ENCODE results near the gene PNKD. TPM values are rescaled to one million over a fixed set of nuclear protein-coding genes. Genes with fewer than 3 reads are reported as not detected.

The PNKD gene
- total and polyA plus RNA-seq, 2 donors from 2014 or later = 90.6 to 244 TPM

GRCh38 chr2:218228366-218229090 lies 41.8 kb upstream of the PNKD start:
- H3K9ac ChIP-seq (ENCODE audit: low read length in 3 of 3) = no peak overlapping the region
- H3K4me1 ChIP-seq (ENCODE audit: control insufficient read depth in 2 of 3, insufficient read depth in 2 of 3, low read depth in 1 of 3, low read length in 3 of 3) = peaks cover 0 to 18% (median 12%) of the 10 kb centered on the region in 3 donors
- no peak overlapping the region for H3K4me3 ChIP-seq (ENCODE audit: low read length in 3 of 3)
- FAIRE-seq = no peak
- no peak for DNase-seq
- H3K36me3 ChIP-seq (ENCODE audit: control insufficient read depth in 2 of 3, insufficient read depth in 3 of 3, low read length in 3 of 3) = peaks cover 4 to 29% (median 18%) of the 10 kb centered on the region in 3 donors
- no peak for TF ChIP-seq CTCF (IDR thresholded peaks at IDR 0.05; ENCODE audit: borderline replicate concordance, extremely low read depth, insufficient read depth)
- intact Hi-C loops (cut with DNase I) = no loop called here
- peak overlapping the region in 1 of 2 donors; percentile 62 for H3K27ac ChIP-seq (ENCODE audit: low read depth in 2 of 2, low read length in 2 of 2)
- no peaks in the 10 kb centered on the region for H3K27me3 ChIP-seq (ENCODE audit: control insufficient read depth, insufficient read depth, low read length)
- H3K9me3 ChIP-seq (ENCODE audit: control insufficient read depth in 2 of 3, insufficient read depth in 1 of 3, low read length in 3 of 3) = no peaks in the 10 kb centered on the region

GRCh38 chr2:218229239-218229638 lies 41.1 kb upstream of the PNKD start:
- no peak for FAIRE-seq
- intact Hi-C loops (cut with DNase I) = no loop called here
- DNase-seq = no peak
- Histone ChIP-seq H3K36me3 (ENCODE audit: control insufficient read depth in 2 of 3, insufficient read depth in 3 of 3, low read length in 3 of 3) (peaks cover 4 to 33% (median 20%) of the 10 kb centered on the region in 3 donors), H3K27me3 (ENCODE audit: control insufficient read depth, insufficient read depth, low read length) (no peaks in the 10 kb centered on the region), H3K4me1 (ENCODE audit: control insufficient read depth in 2 of 3, insufficient read depth in 2 of 3, low read depth in 1 of 3, low read length in 3 of 3) (peaks cover 0 to 18% (median 12%) of the 10 kb centered on the region in 3 donors), H3K9ac (ENCODE audit: low read length in 3 of 3) (no peak overlapping the region), H3K27ac (ENCODE audit: low read depth in 2 of 2, low read length in 2 of 2) (peak overlapping the region in 1 of 2 donors; percentile 62), H3K4me3 (ENCODE audit: low read length in 3 of 3) (no peak overlapping the region), H3K9me3 (ENCODE audit: control insufficient read depth in 2 of 3, insufficient read depth in 1 of 3, low read length in 3 of 3) (no peaks in the 10 kb centered on the region)
- TF ChIP-seq CTCF (IDR thresholded peaks at IDR 0.05; ENCODE audit: borderline replicate concordance, extremely low read depth, insufficient read depth) = no peak

- FAIRE-seq (no peak), DNase-seq (no peak)
- Histone ChIP-seq H3K4me1 (ENCODE audit: control insufficient read depth in 2 of 3, insufficient read depth in 2 of 3, low read depth in 1 of 3, low read length in 3 of 3) (peaks cover 0 to 18% (median 12%) of the 10 kb centered on the region in 3 donors), H3K4me3 (ENCODE audit: low read length in 3 of 3) (no peak overlapping the region), H3K27ac (ENCODE audit: low read depth in 2 of 2, low read length in 2 of 2) (no peak overlapping the region), H3K27me3 (ENCODE audit: control insufficient read depth, insufficient read depth, low read length) (no peaks in the 10 kb centered on the region), H3K36me3 (ENCODE audit: control insufficient read depth in 2 of 3, insufficient read depth in 3 of 3, low read length in 3 of 3) (peaks cover 4 to 36% (median 19%) of the 10 kb centered on the region in 3 donors), H3K9ac (ENCODE audit: low read length in 3 of 3) (no peak overlapping the region), H3K9me3 (ENCODE audit: control insufficient read depth in 2 of 3, insufficient read depth in 1 of 3, low read length in 3 of 3) (no peaks in the 10 kb centered on the region)
- no peak for TF ChIP-seq CTCF (IDR thresholded peaks at IDR 0.05; ENCODE audit: borderline replicate concordance, extremely low read depth, insufficient read depth)
- intact Hi-C loops (cut with DNase I) = no loop called here
These were observed 40.5 kb upstream of the PNKD start for GRCh38 chr2:218229851-218230250.

All from kidney (tissue), 14 donors.